ENCODE data around the gene FLAD1.

FLAD1 gene

GRCh38 chr1:154990276-154990675, 7.1 kb downstream of the FLAD1 start:
- Histone ChIP-seq H3K9me3 (no peaks in the 10 kb centered on the region), H3K36me3 (peaks cover 54% of the 10 kb centered on the region), H3K4me1 (no peaks in the 10 kb centered on the region), H3K4me3 (ENCODE audit: low read depth, low read length) (no peak overlapping the region), H3K27me3 (no peaks in the 10 kb centered on the region)
- TF ChIP-seq CTCF (IDR thresholded peaks at IDR 0.05; ENCODE audit: low read depth, low read length), result no peak
- no peak for DNase-seq

- DNase-seq, result peak; percentile 56
- H3K4me1 ChIP-seq, result no peaks in the 10 kb centered on the region
- peak; percentile 36 for TF ChIP-seq CTCF (IDR thresholded peaks at IDR 0.05; ENCODE audit: low read depth, low read length)
- no peaks in the 10 kb centered on the region for H3K27me3 ChIP-seq
- no peaks in the 10 kb centered on the region for H3K9me3 ChIP-seq
- H3K36me3 ChIP-seq, result peaks cover 34% of the 10 kb centered on the region
- no peak overlapping the region for H3K4me3 ChIP-seq (ENCODE audit: low read depth, low read length)
Measured at GRCh38 chr1:154992721-154993571, 9.8 kb downstream of the FLAD1 start.

- Histone ChIP-seq H3K9me3 (no peaks in the 10 kb centered on the region), H3K4me1 (peaks cover under 1% of the 10 kb centered on the region; the same call in 1 of the 2 replicates)
- TF ChIP-seq CTCF (IDR thresholded peaks at IDR 0.05; ENCODE audit: low read depth, low read length), result no peak
Measured at GRCh38 chr1:154993572-154994268, 10.6 kb downstream of the FLAD1 start, which contains the start of gene LENEP. TSS of gene LENEP (plus strand) at chr1:154993586. CDS start at chr1:154993608, 22 bp downstream.

GRCh38 chr1:154994269-154994587, 11.1 kb downstream of the FLAD1 start:
- Histone ChIP-seq H3K4me3 (ENCODE audit: low read depth, low read length) (no peak overlapping the region), H3K4me1 (peaks cover 3% of the 10 kb centered on the region; the same call in 1 of the 2 replicates), H3K36me3 (peaks cover 22% of the 10 kb centered on the region), H3K27me3 (no peaks in the 10 kb centered on the region), H3K9me3 (no peaks in the 10 kb centered on the region)
- no peak for DNase-seq
- no peak for TF ChIP-seq CTCF (IDR thresholded peaks at IDR 0.05; ENCODE audit: low read depth, low read length)

More at GRCh38 chr1:154993572-154994268, 10.6 kb downstream of the FLAD1 start, which contains the start of gene LENEP:
- DNase-seq, result no peak
- Histone ChIP-seq H3K36me3 (peaks cover 27% of the 10 kb centered on the region), H3K27me3 (no peaks in the 10 kb centered on the region), H3K4me3 (ENCODE audit: low read depth, low read length) (no peak within 1 kb of the TSS)

GRCh38 chr1:154994591-154994990, 11.4 kb downstream of the FLAD1 start:
- Histone ChIP-seq H3K36me3 (peaks cover 18% of the 10 kb centered on the region), H3K27me3 (no peaks in the 10 kb centered on the region), H3K4me3 (ENCODE audit: low read depth, low read length) (no peak overlapping the region), H3K9me3 (no peaks in the 10 kb centered on the region), H3K4me1 (peaks cover 3% of the 10 kb centered on the region; the same call in 1 of the 2 replicates)
- no peak for TF ChIP-seq CTCF (IDR thresholded peaks at IDR 0.05; ENCODE audit: low read depth, low read length)
- DNase-seq, result no peak

Measured in BE2C (cell line).